ENCODE data around the gene TSHZ2.

Gene TSHZ2

DNA sequence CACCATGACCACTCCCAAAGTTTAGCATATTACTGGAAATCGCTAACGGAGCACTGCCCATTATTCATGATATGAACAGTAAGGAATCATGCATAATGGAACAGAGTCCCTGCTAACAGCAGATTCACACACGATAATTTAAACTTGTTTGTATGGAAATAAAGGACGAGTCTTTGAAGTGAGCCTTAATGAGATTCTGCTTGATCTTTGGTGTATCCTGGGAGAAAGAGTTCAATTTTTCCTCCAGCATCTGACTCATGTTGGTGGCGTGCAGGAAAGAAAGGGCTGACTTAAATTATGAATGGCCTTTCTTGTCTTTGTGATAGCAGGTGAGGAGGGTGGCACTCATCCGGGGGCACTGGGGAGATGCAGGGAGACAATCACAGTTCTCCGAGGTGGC lies 426.9 kb downstream of the TSHZ2 start:
- no peaks in the 10 kb centered on the region for H3F3A ChIP-seq (ENCODE audit: insufficient read depth, low read length)
- H3K27ac ChIP-seq (ENCODE audit: low read depth, low read length, poor library complexity, severe bottlenecking): no peak overlapping the region
- H3K4me2 ChIP-seq (ENCODE audit: low read length): no peak overlapping the region

DNA sequence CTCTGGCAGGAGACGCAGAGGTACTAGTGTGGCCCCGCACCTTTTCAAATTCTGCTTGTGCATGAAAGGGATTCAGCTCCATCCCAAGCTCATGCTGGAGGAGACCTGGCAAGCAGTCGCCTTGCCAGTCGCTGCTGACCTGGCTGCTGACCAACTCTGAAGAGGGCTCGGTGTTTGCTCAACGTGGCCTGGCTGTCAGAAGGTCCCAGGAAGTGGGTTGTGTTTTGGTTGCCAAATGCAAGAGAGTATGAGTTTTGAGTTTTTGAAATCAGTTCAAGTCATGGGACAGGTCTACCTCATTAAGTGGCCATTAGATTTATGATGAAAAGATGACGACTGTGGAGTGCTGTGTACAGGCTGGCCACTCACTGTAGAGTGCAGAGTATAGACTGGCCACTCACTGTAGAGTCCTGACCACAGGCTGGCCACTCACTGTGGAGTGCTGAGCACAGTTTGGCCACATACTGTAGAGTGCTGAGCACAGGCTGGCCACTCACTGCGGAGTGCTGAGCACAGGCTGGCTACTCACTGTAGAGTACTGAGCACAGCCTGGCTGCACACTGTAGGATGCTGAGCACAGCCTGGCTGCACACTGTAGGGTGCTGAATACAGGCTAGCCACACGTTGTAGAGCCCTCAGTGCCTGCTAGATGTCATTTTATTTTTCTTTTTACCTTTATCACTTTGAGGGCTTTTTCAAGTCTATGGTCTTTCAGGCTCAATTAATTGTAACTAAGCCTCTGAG lies 427.6 kb downstream of the TSHZ2 start:
- H2AFZ ChIP-seq (ENCODE audit: low read length): no peak overlapping the region
- H3K79me2 ChIP-seq (ENCODE audit: insufficient read depth, low read length): no peaks in the 10 kb centered on the region
- H3K9me3 ChIP-seq (ENCODE audit: low read length): no peaks in the 10 kb centered on the region
- H3K36me3 ChIP-seq (ENCODE audit: insufficient read depth, low read length): no peaks in the 10 kb centered on the region; the same call in 1 of the 2 replicates
- no peak overlapping the region for H3K9ac ChIP-seq (ENCODE audit: low read length)
- no peaks in the 10 kb centered on the region for H3F3A ChIP-seq (ENCODE audit: insufficient read depth, low read length)
- no peaks in the 10 kb centered on the region for H3K27me3 ChIP-seq (ENCODE audit: insufficient read depth, low read length)
- H4K20me1 ChIP-seq (ENCODE audit: insufficient read depth, low read length): no peaks in the 10 kb centered on the region
- no peak overlapping the region for H3K4me2 ChIP-seq (ENCODE audit: low read length)
- H3K4me3 ChIP-seq (ENCODE audit: low read depth, low read length, poor library complexity, severe bottlenecking): no peak overlapping the region
- H3K27ac ChIP-seq (ENCODE audit: low read depth, low read length, poor library complexity, severe bottlenecking): no peak overlapping the region
- no peaks in the 10 kb centered on the region for H3K4me1 ChIP-seq (ENCODE audit: insufficient read depth, low read length, severe bottlenecking)
- H3K9me2 ChIP-seq (ENCODE audit: low read depth, low read length): no peaks in the 10 kb centered on the region
- TF ChIP-seq EZH2 (IDR thresholded peaks at IDR 0.05; ENCODE audit: borderline replicate concordance, low read length): no peak
- no peak for TF ChIP-seq CTCF (IDR thresholded peaks at IDR 0.05; ENCODE audit: low read length)

More for the DNA sequence above, 426.9 kb downstream of the TSHZ2 start:
- Histone ChIP-seq H3K9ac (ENCODE audit: low read length) (no peak overlapping the region), H3K4me1 (ENCODE audit: insufficient read depth, low read length, severe bottlenecking) (no peaks in the 10 kb centered on the region), H3K27me3 (ENCODE audit: insufficient read depth, low read length) (no peaks in the 10 kb centered on the region), H2AFZ (ENCODE audit: low read length) (no peak overlapping the region), H4K20me1 (ENCODE audit: insufficient read depth, low read length) (no peaks in the 10 kb centered on the region), H3K9me3 (ENCODE audit: low read length) (no peaks in the 10 kb centered on the region), H3K4me3 (ENCODE audit: low read depth, low read length, poor library complexity, severe bottlenecking) (no peak overlapping the region), H3K9me2 (ENCODE audit: low read depth, low read length) (no peaks in the 10 kb centered on the region), H3K36me3 (ENCODE audit: insufficient read depth, low read length) (no peaks in the 10 kb centered on the region; the same call in 1 of the 2 replicates), H3K79me2 (ENCODE audit: insufficient read depth, low read length) (no peaks in the 10 kb centered on the region)
- no peak for TF ChIP-seq CTCF (IDR thresholded peaks at IDR 0.05; ENCODE audit: low read length)
- no peak for TF ChIP-seq EZH2 (IDR thresholded peaks at IDR 0.05; ENCODE audit: borderline replicate concordance, low read length)

GRCh38 chr20:53402233-53403005 lies 430.3 kb downstream of the TSHZ2 start:
- no peak overlapping the region for H3K4me3 ChIP-seq (ENCODE audit: low read depth, low read length, poor library complexity, severe bottlenecking)
- H3K9ac ChIP-seq (ENCODE audit: low read length): no peak overlapping the region
- H2AFZ ChIP-seq (ENCODE audit: low read length): no peak overlapping the region
- no peaks in the 10 kb centered on the region for H3K9me2 ChIP-seq (ENCODE audit: low read depth, low read length)
- TF ChIP-seq EZH2 (IDR thresholded peaks at IDR 0.05; ENCODE audit: borderline replicate concordance, low read length) (no peak), CTCF (IDR thresholded peaks at IDR 0.05; ENCODE audit: low read length) (no peak)
- no peaks in the 10 kb centered on the region for H3K27me3 ChIP-seq (ENCODE audit: insufficient read depth, low read length)
- no peaks in the 10 kb centered on the region for H3K4me1 ChIP-seq (ENCODE audit: insufficient read depth, low read length, severe bottlenecking)
- H3K79me2 ChIP-seq (ENCODE audit: insufficient read depth, low read length): no peaks in the 10 kb centered on the region
- no peaks in the 10 kb centered on the region for H3K9me3 ChIP-seq (ENCODE audit: low read length)
- H4K20me1 ChIP-seq (ENCODE audit: insufficient read depth, low read length): no peaks in the 10 kb centered on the region
- H3K27ac ChIP-seq (ENCODE audit: low read depth, low read length, poor library complexity, severe bottlenecking): no peak overlapping the region
- H3K4me2 ChIP-seq (ENCODE audit: low read length): no peak overlapping the region
- no peaks in the 10 kb centered on the region for H3F3A ChIP-seq (ENCODE audit: insufficient read depth, low read length)
- H3K36me3 ChIP-seq (ENCODE audit: insufficient read depth, low read length): no peaks in the 10 kb centered on the region; the same call in 1 of the 2 replicates

All from OCI-LY1 (cell line).